H1 (cell line): ENCODE measurements around the gene HIBADH.

Experiments
- ASH2L ChIP-seq: fragments of 200-600, 300-600 bp; sonication (generic); IDR thresholded peaks from one replicate; pipeline ENCODE4 v1.7.1; 2017; ENCODE audit warnings: low read length
- ATF2 ChIP-seq: IDR thresholded peaks from 2 replicates; pipeline ENCODE4 v1.6.1; 2012; ENCODE audit warnings: low read length, inconsistent platforms
- CTCF ChIP-seq, 3 experiments: IDR thresholded peaks; 1 replicate in 2 of 3; 2 replicates in 1 of 3; pipeline versions ENCODE4 v1.5.1 to v1.6.1; 2011; ENCODE audit warnings: low read length in 3 of 3, mild to moderate bottlenecking in 3 of 3, inconsistent platforms in 2 of 3, low read depth in 1 of 3, moderate library complexity in 1 of 3; ENCODE audit not compliant: insufficient read depth in 1 of 3; ENCODE audit errors: control extremely low read depth in 1 of 3
- EGR1 ChIP-seq: IDR thresholded peaks from 2 replicates; pipeline ENCODE4 v1.6.1; 2011; ENCODE audit warnings: low read depth, low read length, borderline replicate concordance
- EZH2 ChIP-seq: fragments of 200-600 bp; sonication (generic); IDR thresholded peaks from 2 replicates; pipeline ENCODE4 v1.7.1; 2012; ENCODE audit warnings: low read depth, mild to moderate bottlenecking, moderate library complexity, low read length, inconsistent platforms; ENCODE audit not compliant: severe bottlenecking
- KDM1A ChIP-seq: fragments of 200-600, 300-600 bp; sonication (generic); IDR thresholded peaks from 2 replicates; pipeline ENCODE4 v1.7.1; 2016; ENCODE audit warnings: mild to moderate bottlenecking, low read length, borderline replicate concordance
- KDM5A ChIP-seq: fragments of 200-600 bp; IDR thresholded peaks from 2 replicates; pipeline ENCODE4 v1.7.1; 2012; ENCODE audit warnings: mild to moderate bottlenecking, low read length, inconsistent platforms, mixed read lengths
- NRF1 ChIP-seq: IDR thresholded peaks from 2 replicates; pipeline ENCODE4 v1.6.1; 2011; ENCODE audit warnings: mild to moderate bottlenecking, low read depth, low read length, improper control_type of control experiment
- RAD21 ChIP-seq, 2 experiments: IDR thresholded peaks in 1 of 2; conservative IDR thresholded peaks in 1 of 2; 2 replicates each; pipeline ENCODE4 v1.6.1; 2011; ENCODE audit warnings: low read depth in 2 of 2, low read length in 2 of 2, improper control_type of control experiment in 1 of 2, inconsistent platforms in 1 of 2, mild to moderate bottlenecking in 1 of 2, moderate library complexity in 1 of 2
- RBBP5 ChIP-seq: IDR thresholded peaks from 2 replicates; pipeline ENCODE4 v1.7.1; 2012; ENCODE audit warnings: low read depth, mild to moderate bottlenecking, inconsistent platforms, low read length, moderate library complexity, borderline replicate concordance
- RFX5 ChIP-seq: IDR thresholded peaks from 2 replicates; pipeline ENCODE4 v1.6.1; 2011; ENCODE audit warnings: low read depth, low read length, improper control_type of control experiment, borderline replicate concordance
- YY1 ChIP-seq: IDR thresholded peaks from 2 replicates; pipeline ENCODE4 v1.6.1; 2011; ENCODE audit warnings: low read depth, mild to moderate bottlenecking, low read length

DNA sequence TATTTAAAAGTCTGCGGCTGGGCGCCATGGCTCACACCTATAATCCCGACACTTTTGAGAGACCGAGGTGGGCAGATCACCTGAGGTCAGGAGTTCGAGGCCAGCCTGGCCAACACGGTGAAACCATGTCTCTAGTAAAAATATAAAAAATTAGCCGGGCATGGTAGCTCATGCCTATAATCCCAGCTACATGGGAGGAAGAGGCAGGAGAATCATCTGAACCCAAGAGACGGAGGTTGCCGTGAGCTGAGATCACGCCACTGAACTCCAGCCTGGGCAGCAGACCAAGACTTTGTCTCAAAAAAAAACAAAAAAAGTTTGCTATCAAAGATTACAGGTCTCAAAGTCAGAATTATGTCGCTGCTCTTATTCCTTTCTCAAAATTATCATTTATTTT lies 55.5 kb downstream of the HIBADH start:
- TF ChIP-seq KDM1A (no peak), EZH2 (no peak), CTCF (IDR thresholded peaks at IDR 0.05; ENCODE audit: control extremely low read depth in 1 of 3, insufficient read depth in 1 of 3, low read depth in 1 of 3, low read length in 3 of 3) (no peak), YY1 (no peak), RBBP5 (no peak), KDM5A (no peak), EGR1 (no peak), ASH2L (no peak), NRF1 (no peak), ATF2 (no peak), RAD21 (IDR thresholded peaks at IDR 0.05 in 1 of 2, conservative IDR thresholded peaks at IDR 0.05 in 1 of 2; ENCODE audit: low read depth in 2 of 2, low read length in 2 of 2) (no peak), RFX5 (no peak)
